Measurements from ENCODE around the gene ELP1. TPM values are rescaled to one million over a fixed set of nuclear protein-coding genes. Genes with fewer than 3 reads are reported as not detected.
A peak's percentile ranks its signal among the peaks of the same experiment; 100 is the strongest.

The ELP1 gene
- total RNA-seq, 1 experiment from 2014 or later = 38.7 TPM

DNA sequence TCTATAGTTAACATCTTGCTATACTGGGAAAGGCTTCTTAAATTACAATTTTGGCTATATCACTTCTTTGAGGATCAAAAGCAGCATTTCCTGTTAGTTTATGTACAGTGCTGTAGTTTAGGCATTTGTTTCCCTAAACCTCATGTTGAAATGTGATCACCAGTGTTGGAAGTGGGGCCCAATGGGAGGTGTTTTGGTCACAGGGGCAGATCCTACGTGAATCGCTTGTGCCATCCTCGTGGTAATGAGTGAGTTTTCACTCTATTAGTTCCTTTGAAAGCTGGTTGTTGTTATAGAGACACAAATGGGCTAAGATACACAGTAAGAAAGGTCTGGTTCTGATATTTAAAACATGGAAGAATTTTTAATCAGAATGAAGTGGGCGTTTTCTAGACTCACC is 66.1 kb downstream of the ELP1 start:
- H3K27ac ChIP-seq (ENCODE audit: low read depth, low read length, poor library complexity, severe bottlenecking) = no peak overlapping the region
- H3K36me3 ChIP-seq (ENCODE audit: insufficient read depth, low read length, poor library complexity, severe bottlenecking) = peaks cover 8% of the 10 kb centered on the region
- H3K4me3 ChIP-seq (ENCODE audit: low read depth, low read length, poor library complexity, severe bottlenecking) = no peak overlapping the region
- TF ChIP-seq CTCF (conservative IDR thresholded peaks at IDR 0.05; ENCODE audit: low read depth, low read length) = no peak
- TF ChIP-seq EZH2 (IDR thresholded peaks at IDR 0.05; ENCODE audit: borderline replicate concordance, low read depth, low read length, poor library complexity, severe bottlenecking) = no peak
- ChIA-PET CTCF (no interaction called here), POLR2A (ENCODE audit: low non-redundant PET) (no interaction called here)
- no peak for DNase-seq (ENCODE audit: low spot score)
- H3K9me3 ChIP-seq (ENCODE audit: low read depth, low read length, poor library complexity, severe bottlenecking) = no peaks in the 10 kb centered on the region
- BruUV-seq (replicated peaks) = no TSS peak
- intact Hi-C loops (cut with micrococcal nuclease; ENCODE audit: unreplicated experiment) = no loop called here
- H3K4me1 ChIP-seq (ENCODE audit: insufficient read depth, low read length, poor library complexity, severe bottlenecking) = peaks cover 15% of the 10 kb centered on the region
- H3K27me3 ChIP-seq (replicated peaks; ENCODE audit: insufficient read depth, low read depth, low read length, poor library complexity) = no peaks in the 10 kb centered on the region

- intact Hi-C loops (cut with micrococcal nuclease; ENCODE audit: unreplicated experiment) = no loop called here
- Histone ChIP-seq H3K27ac (ENCODE audit: low read depth, low read length, poor library complexity, severe bottlenecking) (no peak overlapping the region), H3K36me3 (ENCODE audit: insufficient read depth, low read length, poor library complexity, severe bottlenecking) (peaks cover 4% of the 10 kb centered on the region), H3K4me1 (ENCODE audit: insufficient read depth, low read length, poor library complexity, severe bottlenecking) (peaks cover 15% of the 10 kb centered on the region), H3K27me3 (replicated peaks; ENCODE audit: insufficient read depth, low read depth, low read length, poor library complexity) (no peaks in the 10 kb centered on the region), H3K9me3 (ENCODE audit: low read depth, low read length, poor library complexity, severe bottlenecking) (no peaks in the 10 kb centered on the region), H3K4me3 (ENCODE audit: low read depth, low read length, poor library complexity, severe bottlenecking) (no peak overlapping the region)
- ChIA-PET POLR2A (ENCODE audit: low non-redundant PET) (no interaction called here), CTCF (no interaction called here)
- BruUV-seq (replicated peaks) = no TSS peak
- TF ChIP-seq EZH2 (IDR thresholded peaks at IDR 0.05; ENCODE audit: borderline replicate concordance, low read depth, low read length, poor library complexity, severe bottlenecking) (no peak), CTCF (conservative IDR thresholded peaks at IDR 0.05; ENCODE audit: low read depth, low read length) (no peak)
- DNase-seq (ENCODE audit: low spot score) = peak; percentile 10
These were observed 66.8 kb downstream of the ELP1 start for GRCh38 chr9:108867116-108867515.

DNA sequence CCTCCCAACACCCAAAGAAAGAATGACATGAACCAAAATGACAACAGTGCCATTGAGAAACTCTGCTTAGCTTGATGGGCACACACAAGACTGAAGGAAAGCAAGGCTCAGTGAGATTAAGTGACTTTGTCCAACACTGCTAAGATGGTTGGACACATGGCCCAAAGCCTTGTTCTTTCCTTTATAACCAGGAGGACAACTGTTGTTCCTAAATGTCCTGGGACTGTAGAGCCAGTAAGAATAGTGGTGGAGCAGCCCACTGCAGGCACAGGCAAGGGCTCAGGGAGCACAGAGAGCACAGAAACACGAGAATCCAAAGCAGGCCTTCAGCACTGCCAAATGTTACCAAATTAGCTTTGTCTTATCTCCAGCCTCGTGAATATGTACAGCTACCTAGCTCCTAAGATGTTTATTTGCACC is 67.9 kb downstream of the ELP1 start:
- Histone ChIP-seq H3K27ac (ENCODE audit: low read depth, low read length, poor library complexity, severe bottlenecking) (no peak overlapping the region), H3K4me1 (ENCODE audit: insufficient read depth, low read length, poor library complexity, severe bottlenecking) (peaks cover 15% of the 10 kb centered on the region), H3K27me3 (replicated peaks; ENCODE audit: insufficient read depth, low read depth, low read length, poor library complexity) (no peaks in the 10 kb centered on the region), H3K9me3 (ENCODE audit: low read depth, low read length, poor library complexity, severe bottlenecking) (no peaks in the 10 kb centered on the region), H3K4me3 (ENCODE audit: low read depth, low read length, poor library complexity, severe bottlenecking) (no peak overlapping the region), H3K36me3 (ENCODE audit: insufficient read depth, low read length, poor library complexity, severe bottlenecking) (no peaks in the 10 kb centered on the region)
- no peak for TF ChIP-seq CTCF (conservative IDR thresholded peaks at IDR 0.05; ENCODE audit: low read depth, low read length)
- TF ChIP-seq EZH2 (IDR thresholded peaks at IDR 0.05; ENCODE audit: borderline replicate concordance, low read depth, low read length, poor library complexity, severe bottlenecking) = no peak
- intact Hi-C loops (cut with micrococcal nuclease; ENCODE audit: unreplicated experiment) = no loop called here
- ChIA-PET CTCF (no interaction called here), POLR2A (ENCODE audit: low non-redundant PET) (no interaction called here)
- no TSS peak for BruUV-seq (replicated peaks)
- DNase-seq (ENCODE audit: low spot score) = no peak
